Lung (tissue), 12 donors: Measurements from ENCODE around the gene TWF2. TPM values are rescaled to one million over a fixed set of nuclear protein-coding genes. Genes with fewer than 3 reads are reported as not detected.

Source experiments
- ATAC-seq: fragments of 200-7000 bp; cut with Tn5 transposase; one replicate; pipeline ENCODE4 v1.9.1; 2020; ENCODE audit warnings: moderate number of reproducible peaks; ENCODE audit not compliant: insufficient read depth, low FRiP score
- DNase-seq, 3 donors: peaks; one replicate each; pipeline ENCODE4 v3.0.0-alpha.2; 2013 to 2017
- H3K27ac ChIP-seq, 2 donors: one replicate each; pipeline ENCODE4 v1.5.1; 2013; ENCODE audit warnings: mild to moderate bottlenecking in 2 of 2, moderate library complexity in 2 of 2, control low read depth in 1 of 2, inconsistent platforms in 1 of 2, low read depth in 1 of 2, low read length in 1 of 2
- H3K27me3 ChIP-seq, 3 donors: one replicate each; pipeline ENCODE4 v1.5.1; 2013; ENCODE audit warnings: low read length in 2 of 3; ENCODE audit not compliant: control insufficient read depth in 3 of 3, insufficient read depth in 3 of 3
- H3K36me3 ChIP-seq, 4 donors: one replicate each; pipeline ENCODE4 v1.5.1; 2013; ENCODE audit warnings: low read length in 4 of 4, mild to moderate bottlenecking in 1 of 4, moderate library complexity in 1 of 4; ENCODE audit not compliant: control insufficient read depth in 4 of 4, insufficient read depth in 4 of 4
- H3K4me1 ChIP-seq, 5 donors: one replicate each; pipeline ENCODE4 v1.5.1; 2013; ENCODE audit warnings: low read length in 5 of 5, mild to moderate bottlenecking in 2 of 5, moderate library complexity in 1 of 5; ENCODE audit not compliant: control insufficient read depth in 5 of 5, insufficient read depth in 5 of 5
- H3K4me3 ChIP-seq: one replicate; pipeline ENCODE4 v1.5.1; 2013; ENCODE audit warnings: mild to moderate bottlenecking, control low read depth, moderate library complexity
- H3K9ac ChIP-seq, 2 donors: one replicate each; pipeline ENCODE4 v1.5.1; 2013; ENCODE audit warnings: low read length in 2 of 2, control low read depth in 1 of 2; ENCODE audit not compliant: insufficient read depth in 1 of 2
- H3K9me3 ChIP-seq, 4 donors: one replicate each; pipeline ENCODE4 v1.5.1; 2013; ENCODE audit warnings: low read length in 3 of 4, mild to moderate bottlenecking in 1 of 4, moderate library complexity in 1 of 4; ENCODE audit not compliant: control insufficient read depth in 4 of 4, insufficient read depth in 3 of 4
- CTCF ChIP-seq: IDR thresholded peaks from 2 replicates; pipeline ENCODE4 v1.5.1; 2012; ENCODE audit warnings: mild to moderate bottlenecking; ENCODE audit errors: control extremely low read depth, extremely low read depth
- WGBS, 2 donors: extraction: QIAGEN DNeasy Blood & Tissue Kit; methylation state at CpG; one replicate each; pipeline ENCODE4 v1.1.7; 2013; 5-methylcytosine and 5-hydroxymethylcytosine counted together
- polyA plus RNA-seq, 2 donors: library from polyadenylated mRNA; stranded (reverse); fragments of 200-250 nt; gene quantifications; one replicate each; pipeline ENCODE4 v1.2.1, GENCODE V29; 2013
- total RNA-seq, 2 donors: library from RNA; depleted of rRNA in 1 of 2; stranded (reverse); fragments of >200 nt in 1 of 2; gene quantifications; one replicate each; pipeline ENCODE4 v1.2.1, GENCODE V29; 2014 to 2021
- donor health status: control.
- donor health status: control.
- donor health status: Bipolar disorder and iron deficiency.
- donor health status: healthy.
- donor health status: DM: yes; HTN: yes; CAD: no.

Gene TWF2
- total and polyA plus RNA-seq, 4 donors, result 25.7 to 104 (median 60.7) TPM

GRCh38 chr3:52194485-52195290 lies 44.3 kb downstream of the TWF2 start:
- no peaks in the 10 kb centered on the region for H3K9me3 ChIP-seq
- peaks cover 0 to 3% (median 1%) of the 10 kb centered on the region in 4 donors for H3K36me3 ChIP-seq
- TF ChIP-seq CTCF, result no peak
- no peak for ATAC-seq
- H3K27me3 ChIP-seq, result no peaks in the 10 kb centered on the region
- DNase-seq, result peak; percentile 93 to 97 (median 96)
- H3K4me3 ChIP-seq, result no peak overlapping the region
- peaks cover 12 to 86% (median 50%) of the 10 kb centered on the region in 5 donors for H3K4me1 ChIP-seq
- no peak overlapping the region for H3K27ac ChIP-seq
- no peak overlapping the region for H3K9ac ChIP-seq
- WGBS, 2 donors, result 61 to 82% methylated on average over 13 to 14 of the region's 14 CpGs

- no peak for TF ChIP-seq CTCF
- no peak overlapping the region for H3K4me3 ChIP-seq
- H3K4me1 ChIP-seq, result peaks cover 4 to 82% (median 47%) of the 10 kb centered on the region in 5 donors
- H3K27me3 ChIP-seq, result no peaks in the 10 kb centered on the region
- no peak overlapping the region for H3K9ac ChIP-seq
- DNase-seq, result no peak
- WGBS, 2 donors, result 82 to 90% methylated on average over 18 of the region's 18 CpGs
- H3K27ac ChIP-seq, result no peak overlapping the region
- ATAC-seq, result no peak
- H3K36me3 ChIP-seq, result peaks cover 0 to 1% (median 0%) of the 10 kb centered on the region in 4 donors
- no peaks in the 10 kb centered on the region for H3K9me3 ChIP-seq
Measured at GRCh38 chr3:52193065-52193464, 45.9 kb downstream of the TWF2 start.

GRCh38 chr3:52191663-52192062 lies 47.3 kb downstream of the TWF2 start:
- no peak for DNase-seq
- H3K4me1 ChIP-seq, result peaks cover under 1 to 70% (median 38%) of the 10 kb centered on the region in 5 donors
- no peaks in the 10 kb centered on the region for H3K36me3 ChIP-seq
- no peaks in the 10 kb centered on the region for H3K27me3 ChIP-seq
- H3K27ac ChIP-seq, result no peak overlapping the region
- H3K4me3 ChIP-seq, result no peak overlapping the region
- 89 to 90% methylated on average over 4 of the region's 4 CpGs for whole genome bisulfite sequencing, 2 donors
- TF ChIP-seq CTCF, result no peak
- no peak overlapping the region for H3K9ac ChIP-seq
- no peak for ATAC-seq
- H3K9me3 ChIP-seq, result no peaks in the 10 kb centered on the region
